GM12878 (cell line): ENCODE data around the gene ACTN3. TPM values are rescaled to one million over a fixed set of nuclear protein-coding genes. Genes with fewer than 3 reads are reported as not detected.

Experiments
- ATAC-seq: fragments of 200-7000 bp; cut with Tn5 transposase; 3 replicates; pipeline ENCODE4 v1.9.1; 2020; ENCODE audit warnings: mild to moderate bottlenecking, moderate library complexity
- BruUV-seq: library from RNA; stranded (reverse); fragments of 400-500 nt; replicated peaks from 2 replicates; lab custom pipeline; 2021; lab: Mats Ljungman, UMichigan
- CTCF ChIA-PET: fragments of 300-600 bp; sonication (Branson Sonifier 250); formaldehyde crosslinking; extraction: SDS; loops from one replicate; lab custom pipeline; 2021; ENCODE audit warnings: inconsistent platforms; lab: Yijun Ruan, JAX
- POLR2A ChIA-PET: fragments of 350-600 bp; formaldehyde crosslinking; extraction: SDS; loops from one replicate; lab custom pipeline; 2021; ENCODE audit warnings: inconsistent platforms; lab: Charles Lee
- RAD21 ChIA-PET: fragments of 300-600 bp; sonication (Branson Sonifier 250); formaldehyde crosslinking; loops from one replicate; lab custom pipeline; 2023; ENCODE audit warnings: antibody characterized with exemption; ENCODE audit not compliant: unreplicated experiment; lab: Charles Lee
- SMC1A ChIA-PET: fragments of 300-600 bp; sonication (Branson Sonifier 250); formaldehyde crosslinking; loops from one replicate; lab custom pipeline; 2023; ENCODE audit not compliant: unreplicated experiment, uncharacterized antibody; lab: Charles Lee
- DNase-seq: peaks from one replicate; pipeline ENCODE4 v3.0.0-alpha.2; 2011; ENCODE audit warnings: low read depth, low spot score
- FAIRE-seq: peaks from 3 replicates; lab custom pipeline; 2011; peaks lifted over from hg19 to GRCh38; lab: Jason Lieb, UNC
- H2AFZ ChIP-seq: 2 replicates; pipeline ENCODE4 v1.6.0; 2011; ENCODE audit warnings: low read depth, low read length, control low read depth; ENCODE audit not compliant: control insufficient read depth
- H3K27ac ChIP-seq: 2 replicates; pipeline ENCODE4 v1.5.1; 2011; ENCODE audit warnings: control low read depth; ENCODE audit not compliant: control insufficient read depth, insufficient read depth
- H3K27me3 ChIP-seq, 2 experiments: replicated peaks in 1 of 2; 2 replicates each; pipeline versions ENCODE4 v1.6.0 to v1.6.1; 2011; ENCODE audit warnings: low read length in 1 of 2; ENCODE audit not compliant: control insufficient read depth in 2 of 2, insufficient read depth in 2 of 2
- H3K36me3 ChIP-seq, 2 experiments: 2 replicates each; pipeline ENCODE4 v1.5.1; 2011; ENCODE audit warnings: low read length in 1 of 2; ENCODE audit not compliant: control insufficient read depth in 2 of 2, insufficient read depth in 2 of 2
- H3K4me1 ChIP-seq: 2 replicates; pipeline ENCODE4 v1.6.1; 2011; ENCODE audit warnings: mild to moderate bottlenecking, low read length, moderate library complexity, mixed read lengths; ENCODE audit not compliant: control insufficient read depth, insufficient read depth
- H3K4me2 ChIP-seq: 2 replicates; pipeline ENCODE4 v1.6.0; 2011; ENCODE audit warnings: control low read depth; ENCODE audit not compliant: control insufficient read depth, insufficient read depth
- H3K4me3 ChIP-seq: fragments of 200-600 bp; sonication (generic); 2 replicates; pipeline ENCODE4 v1.5.1; 2016
- H3K79me2 ChIP-seq: 2 replicates; pipeline ENCODE4 v1.6.0; 2011; ENCODE audit warnings: low read length; ENCODE audit not compliant: control insufficient read depth, insufficient read depth
- H3K9ac ChIP-seq: 2 replicates; pipeline ENCODE4 v1.8.0; 2011; ENCODE audit warnings: low read length, control low read depth, mixed read lengths; ENCODE audit not compliant: control insufficient read depth, insufficient read depth
- H3K9me3 ChIP-seq: replicated peaks from 3 replicates; pipeline ENCODE4 v1.5.1; 2011; ENCODE audit warnings: mild to moderate bottlenecking, low read length; ENCODE audit not compliant: control insufficient read depth, insufficient read depth
- H4K20me1 ChIP-seq: 2 replicates; pipeline ENCODE4 v1.6.0; 2011; ENCODE audit not compliant: control insufficient read depth, insufficient read depth
- CHD1 ChIP-seq: IDR thresholded peaks from 2 replicates; pipeline ENCODE4 v1.6.1; 2012; ENCODE audit warnings: low read depth, low read length, improper control_type of control experiment
- CUX1 ChIP-seq: IDR thresholded peaks from 2 replicates; pipeline ENCODE4 v1.6.1; 2012; ENCODE audit warnings: improper control_type of control experiment, low read depth, low read length; ENCODE audit not compliant: insufficient replicate concordance
- GATAD2B ChIP-seq: fragments of 450-650 bp; conservative IDR thresholded peaks from 2 replicates; pipeline ENCODE4 v1.6.1; 2017; ENCODE audit warnings: low read depth, mild to moderate bottlenecking, moderate library complexity
- HCFC1 ChIP-seq: fragments of 150-350 bp; IDR thresholded peaks from 2 replicates; pipeline ENCODE4 v1.6.1; 2014; ENCODE audit warnings: low read length
- JUNB ChIP-seq: IDR thresholded peaks from 2 replicates; pipeline ENCODE4 v1.6.1; 2016; ENCODE audit warnings: antibody characterized with exemption, mild to moderate bottlenecking
- KAT2A ChIP-seq: conservative IDR thresholded peaks from 2 replicates; pipeline ENCODE4 v1.6.1; 2011; ENCODE audit warnings: low read depth, low read length; ENCODE audit not compliant: control insufficient read depth
- LARP7 ChIP-seq: fragments of 450-650 bp; IDR thresholded peaks from 2 replicates; pipeline ENCODE4 v1.6.1; 2017; ENCODE audit warnings: mild to moderate bottlenecking
- MYC ChIP-seq: IDR thresholded peaks from 2 replicates; pipeline ENCODE4 v1.6.1; 2011; ENCODE audit warnings: mild to moderate bottlenecking, low read length, moderate library complexity, inconsistent platforms; ENCODE audit not compliant: insufficient read depth, insufficient replicate concordance, insufficient read length, severe bottlenecking
- PAX5 ChIP-seq: IDR thresholded peaks from 2 replicates; pipeline ENCODE4 v1.6.1; 2011; ENCODE audit warnings: low read depth, low read length, borderline replicate concordance
- SIX5 ChIP-seq: IDR thresholded peaks from 2 replicates; pipeline ENCODE4 v1.6.1; 2011; ENCODE audit warnings: mild to moderate bottlenecking, low read depth, low read length, moderate library complexity; ENCODE audit not compliant: severe bottlenecking
- SP1 ChIP-seq: IDR thresholded peaks from one replicate; pipeline ENCODE4 v1.6.1; 2011; ENCODE audit warnings: low read depth, low read length
- ZBTB40 ChIP-seq: fragments of 450-650 bp; IDR thresholded peaks from 2 replicates; pipeline ENCODE4 v1.6.1; 2016; ENCODE audit warnings: mild to moderate bottlenecking, moderate library complexity, borderline replicate concordance
- WGBS: methylation state at CpG from one replicate; pipeline ENCODE4 v1.1.6; 2016; ENCODE audit warnings: low lambda C conversion rate; ENCODE audit not compliant: insufficient replicate concordance, insufficient coverage; ENCODE audit errors: missing lambda C conversion rate; 5-methylcytosine and 5-hydroxymethylcytosine counted together
- in situ Hi-C: fragments of 300-500 bp; cut with MboI; formaldehyde crosslinking; loops from 9 replicates; pipeline ENCODE4 v1.14.3; 2018; ENCODE audit warnings: mixed read lengths
- intact Hi-C: fragments of 100-400 bp; cut with micrococcal nuclease; formaldehyde crosslinking; loops from one replicate; pipeline ENCODE4 v1.14.2; 2022; ENCODE audit not compliant: unreplicated experiment
- polyA plus RNA-seq, 11 experiments: library from polyadenylated mRNA; depleted of rRNA in 4 of 11; unstranded in 6 of 11; stranded (reverse) in 5 of 11; fragments of >200 nt; fragmentation: Nextera tagmentation in 4 of 11; fragmentation: Illumina TruSeq in 1 of 11; extraction: Ambion mirVana in 4 of 11; extraction: Trizol in 1 of 11; gene quantifications; 1 replicate in 1 of 11; 2 replicates in 10 of 11; pipeline versions ENCODE4 v1.2.1 to v1.2.3, GENCODE V29; 2011 to 2016; ENCODE audit warnings: inconsistent platforms in 2 of 11, missing spikeins in 2 of 11, low read depth in 1 of 11
- total RNA-seq, 4 experiments: library from RNA; depleted of rRNA in 3 of 4; stranded (reverse); fragments of >200 nt in 3 of 4; fragmentation: Illumina TruSeq in 1 of 4; extraction: Trizol in 1 of 4; gene quantifications; 2 replicates each; pipeline versions ENCODE4 v1.2.1 to v1.2.3, GENCODE V29; 2013 to 2021

ACTN3 gene
- total and polyA plus RNA-seq, 10 of the 15 experiments (the other 5 are each of a cell fraction or from before 2014, with no cell fraction given): 0.06 to 0.67 (median 0.17) TPM; not detected in 3

- TF ChIP-seq MYC (no peak), KAT2A (no peak), GATAD2B (no peak), SP1 (no peak), ZBTB40 (no peak)
These were observed 46.0 kb downstream of the ACTN3 start, which contains the start of the genes CCDC87 and CCS (continued) for GRCh38 chr11:66592457-66593302.

GRCh38 chr11:66593303-66593635 is 46.6 kb downstream of the ACTN3 start:
- Histone ChIP-seq H3K36me3 (no peaks in the 10 kb centered on the region), H3K4me2 (peak overlapping the region; percentile 97), H3K4me1 (peaks cover 13% of the 10 kb centered on the region), H3K27me3 (no peaks in the 10 kb centered on the region), H3K9me3 (no peaks in the 10 kb centered on the region), H3K4me3 (peak overlapping the region; percentile 85), H3K27ac (peak overlapping the region; percentile 62), H2AFZ (peak overlapping the region; percentile 91), H4K20me1 (no peaks in the 10 kb centered on the region), H3K79me2 (peaks cover 23% of the 10 kb centered on the region), H3K9ac (peak overlapping the region; percentile 95)
- in situ Hi-C loops: no loop called here
- ATAC-seq: peak; percentile 26
- ChIA-PET POLR2A (interaction anchor here (0.8 to 6.9 kb wide), 10 partner anchors 12 to 84 kb away, joined by 3 to 60 read pairs (median 4); partner anchors contain the start of genes RBM14, RBM4, RBM4B and ZDHHC24), SMC1A (interaction anchor here (0.9 to 4.2 kb wide), 6 partner anchors 12 to 85 kb away, joined by 3 to 19 read pairs (median 6); partner anchors contain the start of genes RBM14 and RBM4B), CTCF (interaction anchor here (1.1 to 7.7 kb wide), 10 partner anchors 13 to 85 kb away, joined by 3 to 75 read pairs (median 8); partner anchors contain the start of genes CTSF, RBM4 and RBM4B), RAD21 (interaction anchor here (1.1 to 3.3 kb wide), 6 partner anchors 15 to 85 kb away, joined by 3 to 27 read pairs (median 4); partner anchors contain the start of genes RBM4 and RBM4B)
- 2% methylated on average over 12 of the region's 12 CpGs for WGBS
- FAIRE-seq: peak; percentile 56
- DNase-seq: no peak
- intact Hi-C loops: loop anchor here (2.0 to 5.0 kb wide), 2 partner anchors 24 to 84 kb away; partner anchors contain the start of genes RBM14 and RBM4B
- TSS peak; percentile 84 for BruUV-seq
- TF ChIP-seq SIX5 (no peak), LARP7 (peak; percentile 39; the same call in 1 of the 2 replicates), JUNB (no peak), CHD1 (no peak), PAX5 (no peak), HCFC1 (no peak), CUX1 (no peak)
